ENCODE results near the gene IRF3.
"Not testable (repeated sequence)": the region's sequence is repeated elsewhere in the genome, so short reads cannot be mapped to it uniquely, and the experiment has no call there.

Gene IRF3

DNA sequence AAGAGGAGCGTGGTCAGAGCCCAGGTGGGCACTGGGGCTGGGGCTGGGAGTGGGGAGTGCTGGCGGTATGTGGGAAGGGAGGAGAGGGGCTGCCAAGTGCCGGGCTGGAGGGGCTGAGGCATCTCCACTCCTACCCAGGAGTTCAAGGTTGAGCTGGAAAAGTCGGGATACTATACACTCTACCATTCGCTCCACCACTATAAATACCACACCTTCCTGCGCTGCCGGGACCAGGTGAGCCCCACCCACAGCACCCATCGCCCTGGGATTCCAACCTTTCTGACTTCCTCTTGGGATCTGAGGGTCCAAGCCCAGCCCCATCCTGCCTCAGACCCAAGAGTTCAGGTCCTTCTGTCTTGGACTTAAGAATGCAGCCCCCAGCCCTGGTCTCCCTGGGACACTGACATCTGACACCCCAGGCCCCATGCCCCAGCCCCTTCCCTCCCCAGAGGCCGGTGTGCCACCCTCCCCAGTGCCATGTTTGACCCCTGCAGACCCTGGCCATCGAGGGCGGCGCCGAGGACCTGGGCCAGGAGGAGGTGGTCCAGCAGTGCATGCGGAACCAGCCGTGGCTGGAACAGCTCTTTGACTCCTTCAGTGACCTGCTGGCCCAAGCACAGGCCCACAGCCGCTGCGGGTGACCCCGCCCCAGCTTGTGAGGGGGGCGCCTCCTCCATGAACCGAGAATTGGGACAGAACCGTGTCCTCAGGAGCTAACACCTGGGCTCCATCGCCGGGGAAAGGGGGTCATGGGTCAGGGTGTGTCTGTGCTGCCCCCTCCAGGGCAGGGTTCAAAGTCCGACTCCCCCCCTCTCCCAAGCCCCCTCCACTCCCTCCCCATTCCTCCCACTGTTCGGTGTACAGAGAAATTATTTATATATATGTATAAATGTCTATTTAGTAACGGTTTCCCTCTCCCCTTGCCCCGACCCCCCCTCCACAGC, 40.4 kb downstream of the IRF3 start:
- intact Hi-C loops (cut with micrococcal nuclease): no loop called here
- Mint-ChIP-seq H3K27me3 (no peaks in the 10 kb centered on the region), H3K4me3 (no peak overlapping the region), H3K4me1 (ENCODE audit: low read depth) (no peaks in the 10 kb centered on the region), H3K36me3 (ENCODE audit: low read depth) (peaks cover 99% of the 10 kb centered on the region), H3K27ac (no peak overlapping the region), H3K9me3 (no peaks in the 10 kb centered on the region)

DNA sequence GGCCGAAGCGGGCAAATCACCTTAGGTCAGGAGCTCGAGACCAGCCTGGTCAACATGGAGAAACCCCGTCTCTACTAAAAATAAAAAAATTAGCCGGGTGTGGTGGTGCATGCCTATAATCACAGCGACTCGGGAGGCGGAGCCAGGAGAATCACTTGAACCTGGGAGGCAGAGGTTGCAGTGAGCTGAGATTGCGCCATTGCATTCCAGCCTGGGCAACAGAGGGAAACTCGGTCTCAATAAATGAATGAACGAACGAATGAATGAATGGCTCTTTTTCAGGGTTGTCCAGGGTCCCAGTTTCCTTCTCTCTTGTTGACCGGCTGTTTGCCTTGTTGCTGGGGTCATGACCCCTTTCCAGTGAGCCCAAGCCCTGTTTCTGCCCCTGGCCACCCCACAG, 47.8 kb downstream of the IRF3 start:
- H3K9me3 Mint-ChIP-seq; H3K4me1 Mint-ChIP-seq (ENCODE audit: low read depth); intact Hi-C loops (cut with micrococcal nuclease); H3K27me3 Mint-ChIP-seq; H3K4me3 Mint-ChIP-seq: not testable (repeated sequence)
- Mint-ChIP-seq H3K27ac (peak overlapping the region; percentile 1), H3K36me3 (ENCODE audit: low read depth) (peaks cover 99% of the 10 kb centered on the region)

DNA sequence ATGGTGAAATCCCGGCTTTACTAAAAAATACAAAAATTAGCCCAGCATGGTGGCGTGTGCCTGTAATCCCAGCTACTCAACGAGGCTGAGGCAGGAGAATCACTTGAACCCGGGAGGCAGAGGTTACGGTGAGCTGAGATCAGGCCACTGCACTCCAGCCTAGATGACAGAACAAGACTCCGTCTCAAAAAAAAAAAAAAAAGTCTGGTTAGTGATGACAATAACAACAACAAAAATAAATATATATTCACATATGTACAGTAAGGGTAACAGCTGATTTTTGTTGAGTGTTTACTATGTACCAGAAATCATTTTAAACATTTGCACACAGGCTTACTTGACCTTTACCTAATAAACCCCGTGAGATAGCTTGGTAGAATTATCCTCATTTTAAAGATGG, 48.7 kb downstream of the IRF3 start:
- intact Hi-C loops (cut with micrococcal nuclease): no loop called here
- H3K27ac Mint-ChIP-seq: no peak overlapping the region
- H3K4me1 Mint-ChIP-seq (ENCODE audit: low read depth): peaks cover 15% of the 10 kb centered on the region
- H3K4me3 Mint-ChIP-seq: no peak overlapping the region
- no peaks in the 10 kb centered on the region for H3K9me3 Mint-ChIP-seq
- H3K36me3 Mint-ChIP-seq (ENCODE audit: low read depth): peaks cover 99% of the 10 kb centered on the region
- H3K27me3 Mint-ChIP-seq: no peaks in the 10 kb centered on the region

DNA sequence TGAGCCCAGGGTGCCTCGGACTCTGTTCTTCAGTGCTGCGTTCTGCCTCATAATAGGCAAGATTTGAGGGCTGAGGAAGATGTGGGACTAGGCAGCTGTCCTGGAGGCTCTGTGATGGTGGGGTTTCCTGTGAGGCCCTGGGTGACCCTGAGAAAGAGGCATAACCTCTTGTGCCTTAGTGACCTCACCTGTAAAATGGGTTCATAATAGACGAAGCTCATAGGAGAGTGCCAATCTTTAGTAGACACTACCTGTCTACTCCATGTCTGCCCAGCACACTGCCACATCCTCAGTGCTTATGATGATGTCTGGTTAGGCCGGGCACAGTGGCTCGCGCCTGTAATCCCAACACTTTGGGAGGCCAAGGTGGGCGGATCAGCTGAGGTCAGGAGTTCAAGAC, 49.1 kb downstream of the IRF3 start:
- Mint-ChIP-seq H3K36me3 (ENCODE audit: low read depth) (peaks cover 95% of the 10 kb centered on the region), H3K9me3 (no peaks in the 10 kb centered on the region), H3K4me1 (ENCODE audit: low read depth) (peaks cover 16% of the 10 kb centered on the region), H3K27ac (no peak overlapping the region), H3K4me3 (no peak overlapping the region), H3K27me3 (no peaks in the 10 kb centered on the region)
- intact Hi-C loops (cut with micrococcal nuclease): no loop called here

DNA sequence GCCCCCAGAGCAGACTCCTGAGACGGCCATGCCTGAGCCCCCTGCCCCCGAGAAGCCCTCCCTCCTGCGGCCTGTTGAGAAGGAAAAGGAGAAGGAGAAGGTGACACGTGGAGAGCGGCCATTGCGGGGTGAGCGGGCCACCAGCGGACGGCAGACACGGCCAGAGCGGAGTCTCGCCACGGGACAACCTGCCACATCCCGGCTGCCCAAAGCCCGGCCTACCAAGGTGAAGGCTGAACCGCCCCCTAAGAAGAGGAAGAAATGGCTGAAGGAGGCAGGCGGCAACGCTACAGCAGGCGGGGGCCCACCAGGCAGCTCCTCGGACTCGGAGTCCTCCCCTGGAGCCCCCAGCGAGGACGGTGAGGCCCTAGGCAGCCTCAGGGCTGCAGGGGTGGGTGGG, 49.8 kb downstream of the IRF3 start:
- H3K27ac Mint-ChIP-seq: no peak overlapping the region
- H3K27me3 Mint-ChIP-seq: no peaks in the 10 kb centered on the region
- intact Hi-C loops (cut with micrococcal nuclease): no loop called here
- H3K9me3 Mint-ChIP-seq: no peaks in the 10 kb centered on the region
- no peak overlapping the region for H3K4me3 Mint-ChIP-seq
- H3K36me3 Mint-ChIP-seq (ENCODE audit: low read depth): peaks cover 93% of the 10 kb centered on the region
- H3K4me1 Mint-ChIP-seq (ENCODE audit: low read depth): peaks cover 16% of the 10 kb centered on the region

DNA sequence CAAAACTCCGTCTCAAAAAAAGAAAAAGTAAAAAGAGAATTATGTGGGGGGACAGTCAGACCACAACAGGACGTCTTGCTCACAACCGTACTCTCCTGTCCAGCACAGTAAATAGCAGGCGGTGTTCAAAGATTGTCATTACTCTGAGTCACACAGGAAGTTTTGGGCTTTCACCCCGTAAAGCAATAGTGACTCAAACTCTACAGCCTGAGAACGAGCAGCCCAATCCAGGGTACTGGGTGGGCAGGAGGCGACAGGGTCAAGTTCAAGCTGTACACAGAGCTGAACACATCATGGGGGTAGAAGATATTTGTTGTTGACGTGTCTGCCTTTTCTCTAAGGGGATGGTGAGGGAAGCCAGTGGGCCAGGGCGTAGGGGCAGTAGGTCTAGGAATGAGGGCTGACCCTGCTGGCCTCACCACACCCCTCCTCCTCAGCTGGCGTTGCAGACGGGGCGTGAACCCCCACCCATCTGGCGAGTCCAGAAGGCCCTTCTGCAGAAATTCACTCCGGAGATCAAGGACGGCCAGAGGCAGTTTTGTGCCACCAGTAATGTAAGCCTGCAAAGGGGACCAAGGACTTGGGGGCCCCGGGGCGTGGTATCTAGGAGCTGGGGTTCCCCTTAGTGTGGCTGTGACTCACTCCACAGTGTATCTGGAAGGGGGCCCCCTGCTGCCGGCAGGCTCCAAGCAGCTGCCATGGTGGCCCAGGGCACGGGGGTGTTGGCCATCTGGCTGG, 51.4 kb downstream of the IRF3 start:
- Mint-ChIP-seq H3K36me3 (ENCODE audit: low read depth) (peaks cover 93% of the 10 kb centered on the region), H3K9me3 (no peaks in the 10 kb centered on the region), H3K27ac (peak overlapping the region; percentile 24), H3K27me3 (no peaks in the 10 kb centered on the region), H3K4me1 (ENCODE audit: low read depth) (peaks cover 16% of the 10 kb centered on the region), H3K4me3 (no peak overlapping the region)
- intact Hi-C loops (cut with micrococcal nuclease): no loop called here

DNA sequence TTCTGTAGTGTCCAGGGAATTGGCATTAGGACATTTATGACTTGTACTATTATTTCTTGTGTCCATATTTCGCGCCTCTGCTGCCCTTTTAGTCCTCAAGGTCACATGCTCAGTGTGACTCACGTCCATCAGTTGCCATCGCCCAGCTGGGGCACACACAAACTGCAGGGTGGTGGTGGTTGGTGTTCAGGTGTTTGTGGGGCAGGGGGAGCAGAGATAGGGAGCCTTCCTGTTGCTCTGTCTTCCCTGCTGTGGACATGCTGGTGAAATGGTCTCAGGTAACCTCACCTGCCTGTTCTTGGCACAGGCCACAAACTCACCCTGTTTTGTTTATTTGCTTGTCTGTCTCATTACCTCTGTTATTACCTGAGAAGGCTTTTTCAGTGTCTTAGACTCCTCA, 52.3 kb downstream of the IRF3 start:
- Mint-ChIP-seq H3K27ac (no peak overlapping the region), H3K27me3 (no peaks in the 10 kb centered on the region), H3K9me3 (no peaks in the 10 kb centered on the region), H3K4me1 (ENCODE audit: low read depth) (peaks cover 16% of the 10 kb centered on the region), H3K36me3 (ENCODE audit: low read depth) (peaks cover 93% of the 10 kb centered on the region), H3K4me3 (no peak overlapping the region)
- intact Hi-C loops (cut with micrococcal nuclease): no loop called here

All from dendritic cell treated with granulocyte-macrophage colony-stimulating factor and Interleukin-4, amounts not matched to agents 40 ng/mL and 50 ng/mL, for 4 days (primary cell).